Memory B cell (primary cell): ENCODE data around the gene PHF8.
A peak's percentile ranks its signal among the peaks of the same experiment; 100 is the strongest.

Source experiments
- ATAC-seq: fragments of 150-1000 bp; cut with Tn5 transposase; 2 replicates; pipeline ENCODE4 v1.10.0; 2021; ENCODE audit warnings: low read depth, mild to moderate bottlenecking, moderate library complexity
- DNase-seq, 2 donors: peaks; one replicate each; pipeline ENCODE4 v3.0.0; 2022; ENCODE audit warnings: low spot score in 2 of 2
- H3K27ac Mint-ChIP-seq: one replicate; pipeline ENCODE4 v1.8.0; 2022; ENCODE audit warnings: mild to moderate bottlenecking, moderate library complexity, mixed read lengths
- H3K27me3 Mint-ChIP-seq: one replicate; pipeline ENCODE4 v1.8.0; 2022; ENCODE audit warnings: mixed read lengths
- H3K36me3 Mint-ChIP-seq: one replicate; pipeline ENCODE4 v1.8.0; 2022; ENCODE audit warnings: mild to moderate bottlenecking, mixed read lengths
- H3K4me1 Mint-ChIP-seq: one replicate; pipeline ENCODE4 v1.8.0; 2022; ENCODE audit warnings: mixed read lengths
- H3K4me3 Mint-ChIP-seq: one replicate; pipeline ENCODE4 v1.8.0; 2022; ENCODE audit warnings: mild to moderate bottlenecking, moderate library complexity, mixed read lengths
- H3K9me3 Mint-ChIP-seq: one replicate; pipeline ENCODE4 v1.8.0; 2022; ENCODE audit warnings: mixed read lengths

PHF8 gene

DNA sequence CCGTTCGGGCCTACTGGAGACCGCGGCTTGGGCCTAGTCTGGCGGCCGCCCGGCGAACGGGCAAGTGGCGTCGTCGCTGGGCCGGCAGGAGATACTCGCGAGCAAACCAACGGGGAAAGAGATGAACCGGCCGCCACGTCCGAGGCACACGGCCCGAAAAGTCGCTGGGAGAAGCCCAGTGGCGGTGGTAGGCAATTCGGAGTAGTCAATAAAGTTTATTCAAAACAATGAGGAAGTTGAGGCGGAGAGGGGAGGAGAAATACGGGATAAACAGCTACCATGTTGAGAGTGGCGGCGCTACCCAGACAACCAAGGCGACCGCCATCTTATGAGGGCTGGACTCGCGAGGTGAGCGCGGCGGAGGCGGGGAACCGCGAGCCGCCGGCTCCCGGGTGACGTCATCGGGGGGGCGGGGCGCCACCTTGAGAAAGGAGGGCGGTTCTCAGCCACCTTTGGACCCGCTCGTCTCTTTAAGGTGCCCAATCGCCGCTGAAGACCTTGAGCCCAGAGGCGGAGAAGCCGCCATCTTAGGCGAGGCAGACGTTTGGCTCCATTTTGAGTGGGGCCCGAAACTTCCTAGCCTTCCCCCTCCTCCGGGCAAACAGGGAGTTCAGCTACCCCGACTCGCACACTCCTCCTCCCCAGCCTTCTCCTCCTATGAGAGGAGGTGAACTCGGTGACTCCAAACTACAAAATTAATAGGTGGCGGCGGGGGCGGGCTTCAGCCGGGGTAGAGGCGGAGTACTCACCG is at the start of gene PHF8:
Gene PHF8, minus strand, starts transcription at position 348 of the 751 bp plus-strand sequence. CDS start 1,745 bp downstream, outside the sequence.
- ATAC-seq (peak; percentile 78), DNase-seq (peak; percentile 80 to 93)
- Mint-ChIP-seq H3K9me3 (no peaks in the 10 kb centered on the region), H3K36me3 (peaks cover 3% of the 10 kb centered on the region), H3K4me1 (peaks cover 14% of the 10 kb centered on the region), H3K4me3 (peak within 1 kb of the TSS; percentile 91), H3K27ac (peak within 1 kb of the TSS; percentile 94), H3K27me3 (no peaks in the 10 kb centered on the region)

DNA sequence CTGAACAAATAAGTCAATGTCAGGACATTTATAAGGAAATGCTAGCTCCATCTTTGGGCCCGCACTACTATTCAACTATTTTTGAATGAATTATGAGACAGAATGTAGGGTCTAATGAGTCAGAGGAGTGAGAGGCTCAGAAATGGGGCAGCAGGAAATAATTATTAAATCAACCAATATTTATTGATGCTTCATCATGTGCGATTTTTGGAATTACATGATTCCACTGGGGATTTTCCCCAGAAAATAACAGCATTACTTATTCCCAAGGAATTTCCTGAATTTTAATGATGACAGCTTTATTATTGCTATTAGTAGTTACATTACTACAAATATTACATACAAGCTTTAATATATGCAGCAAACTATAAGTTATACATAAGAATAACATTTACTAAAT is 49.3 kb upstream of the PHF8 start:
- Mint-ChIP-seq H3K4me3 (no peak overlapping the region), H3K4me1 (no peaks in the 10 kb centered on the region), H3K9me3 (no peaks in the 10 kb centered on the region), H3K27me3 (no peaks in the 10 kb centered on the region), H3K36me3 (peaks cover 7% of the 10 kb centered on the region), H3K27ac (no peak overlapping the region)
- no peak for ATAC-seq
- DNase-seq = no peak

GRCh38 chrX:54093159-54093558 is 48.9 kb upstream of the PHF8 start:
- H3K27ac Mint-ChIP-seq = no peak overlapping the region
- H3K36me3 Mint-ChIP-seq = peaks cover 7% of the 10 kb centered on the region
- no peak overlapping the region for H3K4me3 Mint-ChIP-seq
- H3K9me3 Mint-ChIP-seq = no peaks in the 10 kb centered on the region
- ATAC-seq (no peak), DNase-seq (no peak)
- no peaks in the 10 kb centered on the region for H3K27me3 Mint-ChIP-seq
- H3K4me1 Mint-ChIP-seq = no peaks in the 10 kb centered on the region

GRCh38 chrX:54090880-54091279 is 46.6 kb upstream of the PHF8 start:
- DNase-seq (no peak), ATAC-seq (no peak)
- Mint-ChIP-seq H3K4me3 (no peak overlapping the region), H3K36me3 (peaks cover 11% of the 10 kb centered on the region), H3K27ac (no peak overlapping the region), H3K9me3 (no peaks in the 10 kb centered on the region), H3K27me3 (no peaks in the 10 kb centered on the region), H3K4me1 (no peaks in the 10 kb centered on the region)

GRCh38 chrX:54089191-54089590 is 44.9 kb upstream of the PHF8 start:
- no peak for DNase-seq
- no peaks in the 10 kb centered on the region for H3K27me3 Mint-ChIP-seq
- no peak for ATAC-seq
- peaks cover 15% of the 10 kb centered on the region for H3K36me3 Mint-ChIP-seq
- no peaks in the 10 kb centered on the region for H3K4me1 Mint-ChIP-seq
- H3K4me3 Mint-ChIP-seq = no peak overlapping the region
- no peaks in the 10 kb centered on the region for H3K9me3 Mint-ChIP-seq
- no peak overlapping the region for H3K27ac Mint-ChIP-seq

- ATAC-seq (no peak), DNase-seq (no peak)
- Mint-ChIP-seq H3K9me3 (no peaks in the 10 kb centered on the region), H3K4me1 (no peaks in the 10 kb centered on the region), H3K27me3 (no peaks in the 10 kb centered on the region), H3K27ac (no peak overlapping the region), H3K4me3 (no peak overlapping the region), H3K36me3 (peaks cover 15% of the 10 kb centered on the region)
Measured at GRCh38 chrX:54087661-54088060, 43.4 kb upstream of the PHF8 start.

DNA sequence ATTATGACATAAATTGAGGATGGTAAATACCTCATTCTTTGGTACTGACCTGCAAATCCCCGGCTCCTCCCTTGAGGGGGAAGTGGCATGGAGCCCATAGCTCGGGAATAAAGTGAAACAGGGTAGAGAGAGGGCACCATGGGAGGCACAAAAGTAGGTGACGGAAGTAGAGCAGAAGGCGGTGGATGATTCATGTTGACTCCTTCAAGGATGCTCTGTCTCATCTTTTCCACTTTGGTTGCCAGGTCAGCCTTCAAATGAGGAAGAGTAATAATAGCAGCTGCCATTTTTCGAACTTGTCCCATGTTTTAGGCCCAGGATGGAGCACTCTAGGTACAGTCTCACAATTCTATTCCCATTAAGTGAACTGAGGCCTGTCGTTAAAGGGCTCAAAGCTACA is 41.4 kb upstream of the PHF8 start:
- Mint-ChIP-seq H3K27me3 (no peaks in the 10 kb centered on the region), H3K4me3 (no peak overlapping the region), H3K9me3 (no peaks in the 10 kb centered on the region), H3K4me1 (no peaks in the 10 kb centered on the region), H3K36me3 (peaks cover 12% of the 10 kb centered on the region), H3K27ac (no peak overlapping the region)
- ATAC-seq = no peak
- DNase-seq = no peak

DNA sequence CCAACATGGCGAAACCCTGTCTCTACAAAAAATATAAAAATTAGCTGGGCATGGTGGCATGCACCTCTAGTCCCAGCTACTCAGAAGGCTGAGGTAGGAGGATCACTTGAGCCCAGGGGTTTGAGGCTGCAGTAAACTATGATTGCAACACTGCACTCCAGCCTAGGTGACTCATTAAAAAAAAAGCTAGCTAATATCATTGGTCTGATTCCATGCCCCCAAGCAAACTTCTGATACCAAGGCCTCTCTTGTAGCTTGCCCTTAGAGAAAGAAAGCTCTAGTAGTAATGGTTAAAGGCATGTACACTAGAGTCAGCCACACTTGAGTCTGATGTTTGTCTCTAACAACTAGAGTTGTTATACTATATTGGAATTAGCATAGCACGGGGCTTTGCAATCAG is 32.6 kb upstream of the PHF8 start:
- peaks cover 6% of the 10 kb centered on the region for H3K36me3 Mint-ChIP-seq
- H3K9me3 Mint-ChIP-seq = no peaks in the 10 kb centered on the region

DNA sequence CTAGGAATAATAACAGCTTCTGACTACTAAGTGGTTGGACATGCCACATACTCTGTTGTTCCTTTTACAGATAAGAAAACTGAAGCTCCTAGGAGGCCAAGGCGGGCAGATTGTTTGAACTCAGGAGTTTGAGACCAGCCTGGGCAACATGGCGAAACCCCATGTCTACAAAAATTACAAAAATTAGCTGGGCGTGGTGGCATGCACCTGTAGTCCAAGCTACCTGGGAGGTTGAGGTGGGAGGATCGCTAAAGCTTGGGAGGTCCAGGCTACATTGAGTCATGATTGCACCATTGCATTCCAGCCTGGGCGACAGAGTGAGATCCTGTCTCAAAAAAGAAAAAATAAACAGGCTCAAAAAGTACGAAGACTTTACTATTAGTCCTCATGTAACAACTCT is 30.6 kb upstream of the PHF8 start:
- Mint-ChIP-seq H3K36me3 (peaks cover 8% of the 10 kb centered on the region), H3K4me1 (no peaks in the 10 kb centered on the region), H3K27me3 (no peaks in the 10 kb centered on the region), H3K9me3 (no peaks in the 10 kb centered on the region), H3K4me3 (no peak overlapping the region), H3K27ac (no peak overlapping the region)
- ATAC-seq (no peak), DNase-seq (no peak)

More for the DNA sequence above, 32.6 kb upstream of the PHF8 start:
- Mint-ChIP-seq H3K4me3 (no peak overlapping the region), H3K27ac (no peak overlapping the region), H3K4me1 (no peaks in the 10 kb centered on the region), H3K27me3 (no peaks in the 10 kb centered on the region)
- no peak for DNase-seq
- ATAC-seq = no peak

GRCh38 chrX:54067766-54068165 is 23.5 kb upstream of the PHF8 start:
- Mint-ChIP-seq H3K27me3 (no peaks in the 10 kb centered on the region), H3K36me3 (peaks cover 6% of the 10 kb centered on the region), H3K4me1 (no peaks in the 10 kb centered on the region), H3K27ac (no peak overlapping the region), H3K4me3 (no peak overlapping the region), H3K9me3 (no peaks in the 10 kb centered on the region)
- DNase-seq (no peak), ATAC-seq (no peak)

DNA sequence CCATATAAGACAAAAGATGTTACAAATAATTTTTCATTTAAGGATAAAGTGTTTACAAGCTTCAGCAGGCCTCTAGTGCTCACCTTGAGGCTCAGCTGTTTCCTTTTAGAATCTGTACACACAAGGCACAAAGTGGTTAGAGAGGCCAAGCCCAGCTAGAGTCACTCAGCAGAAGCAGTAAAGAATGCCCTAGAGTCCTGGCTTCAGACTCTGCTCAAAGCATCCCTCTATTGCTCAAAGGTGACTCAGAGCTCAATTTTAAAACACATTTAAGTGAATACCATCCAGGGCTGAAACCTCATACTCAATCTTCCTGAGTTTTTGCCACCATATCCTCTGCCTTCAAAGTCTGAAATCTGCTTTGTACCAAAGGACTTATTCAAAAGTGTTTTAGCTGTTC is 22.6 kb upstream of the PHF8 start:
- Mint-ChIP-seq H3K4me3 (no peak overlapping the region), H3K4me1 (no peaks in the 10 kb centered on the region), H3K9me3 (no peaks in the 10 kb centered on the region), H3K36me3 (peaks cover 6% of the 10 kb centered on the region), H3K27me3 (no peaks in the 10 kb centered on the region), H3K27ac (no peak overlapping the region)
- DNase-seq (no peak), ATAC-seq (no peak)

DNA sequence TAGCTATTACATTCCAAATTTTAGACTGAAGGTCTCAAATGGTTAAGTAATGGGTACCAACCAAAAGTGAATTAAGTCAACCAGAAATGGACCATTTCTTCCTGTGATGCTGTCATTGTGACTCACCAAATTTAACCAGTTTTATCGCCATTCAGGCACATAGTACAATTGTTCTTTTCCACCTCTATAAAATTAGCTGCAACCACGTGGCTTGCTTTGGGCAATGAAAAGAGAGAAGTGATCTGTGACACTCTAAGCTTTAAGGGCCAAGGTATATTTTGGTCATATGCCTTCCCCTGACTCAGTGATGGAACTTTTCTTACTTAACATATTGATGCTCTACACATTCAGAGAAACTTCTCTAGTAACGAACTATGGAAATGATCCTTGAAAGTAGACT is 20.3 kb upstream of the PHF8 start:
- no peak for DNase-seq
- H3K4me1 Mint-ChIP-seq = no peaks in the 10 kb centered on the region
- no peaks in the 10 kb centered on the region for H3K27me3 Mint-ChIP-seq
- H3K9me3 Mint-ChIP-seq = no peaks in the 10 kb centered on the region
- H3K4me3 Mint-ChIP-seq = no peak overlapping the region
- no peak for ATAC-seq
- H3K27ac Mint-ChIP-seq = no peak overlapping the region
- H3K36me3 Mint-ChIP-seq = peaks cover 2% of the 10 kb centered on the region

- DNase-seq (no peak), ATAC-seq (no peak)
- Mint-ChIP-seq H3K36me3 (peaks cover 2% of the 10 kb centered on the region), H3K4me1 (no peaks in the 10 kb centered on the region), H3K4me3 (no peak overlapping the region), H3K9me3 (no peaks in the 10 kb centered on the region), H3K27me3 (no peaks in the 10 kb centered on the region), H3K27ac (no peak overlapping the region)
Measured at GRCh38 chrX:54063361-54063760, 19.1 kb upstream of the PHF8 start.

DNA sequence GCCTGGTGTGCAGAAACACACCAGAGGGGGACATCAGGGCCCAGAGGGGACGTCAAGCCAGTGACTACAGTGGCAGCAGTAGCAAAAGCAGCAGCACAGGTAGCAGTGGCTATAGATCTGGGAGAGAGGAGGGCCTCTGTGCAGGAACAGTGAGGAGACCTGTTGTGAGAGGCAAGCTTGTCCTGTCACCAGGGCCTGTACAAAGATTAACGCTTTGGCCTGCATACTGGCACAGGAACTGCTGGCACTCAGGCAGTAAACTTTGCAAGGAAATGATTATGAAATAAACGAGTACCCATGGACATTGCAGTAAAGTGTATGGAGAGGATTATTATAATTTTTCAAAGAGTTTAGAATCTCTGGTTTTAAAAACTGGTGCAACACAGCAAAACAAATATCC is 5.5 kb upstream of the PHF8 start:
- H3K36me3 Mint-ChIP-seq = no peaks in the 10 kb centered on the region
- peaks cover 4% of the 10 kb centered on the region for H3K4me1 Mint-ChIP-seq
- no peaks in the 10 kb centered on the region for H3K9me3 Mint-ChIP-seq
- no peak for ATAC-seq
- H3K27ac Mint-ChIP-seq = no peak overlapping the region
- no peak overlapping the region for H3K4me3 Mint-ChIP-seq
- no peaks in the 10 kb centered on the region for H3K27me3 Mint-ChIP-seq
- DNase-seq = no peak

GRCh38 chrX:54048412-54048811 is 4.1 kb upstream of the PHF8 start:
- ATAC-seq (no peak), DNase-seq (no peak)
- H3K4me1 Mint-ChIP-seq = peaks cover 5% of the 10 kb centered on the region
- H3K9me3 Mint-ChIP-seq = no peaks in the 10 kb centered on the region
- no peak overlapping the region for H3K27ac Mint-ChIP-seq
- no peak overlapping the region for H3K4me3 Mint-ChIP-seq
- no peaks in the 10 kb centered on the region for H3K36me3 Mint-ChIP-seq
- no peaks in the 10 kb centered on the region for H3K27me3 Mint-ChIP-seq
